ENCODE measurements around the gene ANXA4. TPM values are rescaled to one million over a fixed set of nuclear protein-coding genes. Genes with fewer than 3 reads are reported as not detected.

Gene ANXA4
- total RNA-seq, 1 experiment from 2014 or later: 183 TPM

GRCh38 chr2:69764286-69765095 lies 22.6 kb downstream of the ANXA4 start:
- CTCF ChIA-PET: no interaction called here
- intact Hi-C loops (cut with micrococcal nuclease; ENCODE audit: unreplicated experiment) (no loop called here), in situ Hi-C loops (cut with HindIII; ENCODE audit: low pct_unique_long_range_greater_than_20kb, low sequenced_read_pairs) (no loop called here)
- Histone ChIP-seq H3K4me1 (ENCODE audit: control insufficient read depth, insufficient read depth, low read length) (peaks cover 11% of the 10 kb centered on the region), H3K27me3 (ENCODE audit: control insufficient read depth, insufficient read depth, low read length) (no peaks in the 10 kb centered on the region), H3K9me3 (ENCODE audit: control insufficient read depth, insufficient read depth, low read depth, low read length) (no peaks in the 10 kb centered on the region), H3K36me3 (ENCODE audit: control insufficient read depth, insufficient read depth, low read length) (no peaks in the 10 kb centered on the region), H3K4me3 (ENCODE audit: low read depth in 2 of 2, low read length in 2 of 2) (no peak overlapping the region), H3K27ac (ENCODE audit: low read length) (no peak overlapping the region)
- TF ChIP-seq SIN3A (IDR thresholded peaks at IDR 0.05; ENCODE audit: borderline replicate concordance, insufficient read depth, low read depth, low read length): no peak
- POLR2A ChIA-PET: no interaction called here
- no TSS peak for BruUV-seq (replicated peaks)
- ATAC-seq: no peak
- DNase-seq (ENCODE audit: low read depth, low spot score): no peak

GRCh38 chr2:69765096-69765380 lies 23.1 kb downstream of the ANXA4 start:
- H3K4me3 ChIP-seq (ENCODE audit: low read depth in 2 of 2, low read length in 2 of 2): no peak overlapping the region
- peaks cover 17% of the 10 kb centered on the region for H3K4me1 ChIP-seq (ENCODE audit: control insufficient read depth, insufficient read depth, low read length)
- no peaks in the 10 kb centered on the region for H3K27me3 ChIP-seq (ENCODE audit: control insufficient read depth, insufficient read depth, low read length)
- POLR2A ChIA-PET: no interaction called here
- H3K27ac ChIP-seq (ENCODE audit: low read length): no peak overlapping the region
- no peak for DNase-seq (ENCODE audit: low read depth, low spot score)
- TF ChIP-seq CTCF (IDR thresholded peaks at IDR 0.05) (no peak), TCF7L2 (IDR thresholded peaks at IDR 0.05; ENCODE audit: low read depth, low read length) (no peak), POLR2AphosphoS5 (IDR thresholded peaks at IDR 0.05; ENCODE audit: low read depth, low read length) (no peak), SIN3A (IDR thresholded peaks at IDR 0.05; ENCODE audit: borderline replicate concordance, insufficient read depth, low read depth, low read length) (no peak), REST (IDR thresholded peaks at IDR 0.05; ENCODE audit: insufficient read depth in 1 of 2, low read depth in 2 of 2, low read length in 1 of 2) (no peak)
- ATAC-seq: no peak
- intact Hi-C loops (cut with micrococcal nuclease; ENCODE audit: unreplicated experiment) (no loop called here), in situ Hi-C loops (cut with HindIII; ENCODE audit: low pct_unique_long_range_greater_than_20kb, low sequenced_read_pairs) (no loop called here)
- H3K36me3 ChIP-seq (ENCODE audit: control insufficient read depth, insufficient read depth, low read length): no peaks in the 10 kb centered on the region
- no peaks in the 10 kb centered on the region for H3K9me3 ChIP-seq (ENCODE audit: control insufficient read depth, insufficient read depth, low read depth, low read length)
- CTCF ChIA-PET: no interaction called here
- BruUV-seq (replicated peaks): no TSS peak

- DNase-seq (ENCODE audit: low read depth, low spot score): no peak
- no peak for TF ChIP-seq SIN3A (IDR thresholded peaks at IDR 0.05; ENCODE audit: borderline replicate concordance, insufficient read depth, low read depth, low read length)
- TF ChIP-seq POLR2AphosphoS5 (IDR thresholded peaks at IDR 0.05; ENCODE audit: low read depth, low read length): no peak
- peaks cover 22% of the 10 kb centered on the region for H3K4me1 ChIP-seq (ENCODE audit: control insufficient read depth, insufficient read depth, low read length)
- H3K9me3 ChIP-seq (ENCODE audit: control insufficient read depth, insufficient read depth, low read depth, low read length): no peaks in the 10 kb centered on the region
- ATAC-seq: no peak
- no peak overlapping the region for H3K27ac ChIP-seq (ENCODE audit: low read length)
- no peaks in the 10 kb centered on the region for H3K27me3 ChIP-seq (ENCODE audit: control insufficient read depth, insufficient read depth, low read length)
- BruUV-seq (replicated peaks): no TSS peak
- POLR2A ChIA-PET: interaction anchor here (0.6 kb wide), 1 partner anchor 139 kb away, joined by 6 read pairs; no protein-coding TSS in a partner anchor
- no peaks in the 10 kb centered on the region for H3K36me3 ChIP-seq (ENCODE audit: control insufficient read depth, insufficient read depth, low read length)
- in situ Hi-C loops (cut with HindIII; ENCODE audit: low pct_unique_long_range_greater_than_20kb, low sequenced_read_pairs): no loop called here
- no peak overlapping the region for H3K4me3 ChIP-seq (ENCODE audit: low read depth in 2 of 2, low read length in 2 of 2)
- intact Hi-C loops (cut with micrococcal nuclease; ENCODE audit: unreplicated experiment): no loop called here
- CTCF ChIA-PET: no interaction called here
Observed at GRCh38 chr2:69766014-69766413, 24.1 kb downstream of the ANXA4 start.

All from Panc1 (cell line).